Activated naive CD4-positive, alpha-beta T cell treated with anti-CD3 and anti-CD28 coated beads for 36 hours (primary cell): ENCODE measurements around the gene TBX4. TPM values are rescaled to one million over a fixed set of nuclear protein-coding genes. Genes with fewer than 3 reads are reported as not detected.

ENCODE experiments used
- CTCF ChIA-PET: fragments of 350-600 bp; sonication (Branson Sonifier 250); formaldehyde crosslinking; loops from one replicate; lab custom pipeline; 2021; ENCODE audit warnings: antibody characterized with exemption; lab: Charles Lee
- DNase-seq: peaks from one replicate; pipeline ENCODE4 v3.0.0-alpha.2; 2020
- H3K27ac Mint-ChIP-seq: one replicate; pipeline ENCODE4 v1.8.0; 2021; ENCODE audit warnings: mild to moderate bottlenecking, mixed read lengths
- H3K27me3 Mint-ChIP-seq: one replicate; pipeline ENCODE4 v1.8.0; 2021; ENCODE audit warnings: low read depth, mixed read lengths
- H3K36me3 Mint-ChIP-seq: one replicate; pipeline ENCODE4 v1.8.0; 2021; ENCODE audit warnings: low read depth, mixed read lengths
- H3K4me1 Mint-ChIP-seq: one replicate; pipeline ENCODE4 v1.8.0; 2021; ENCODE audit warnings: low read depth, mixed read lengths
- H3K4me3 Mint-ChIP-seq: one replicate; pipeline ENCODE4 v1.8.0; 2021; ENCODE audit warnings: mild to moderate bottlenecking, moderate library complexity, mixed read lengths
- H3K9me3 Mint-ChIP-seq: one replicate; pipeline ENCODE4 v1.8.0; 2021; ENCODE audit warnings: mixed read lengths
- intact Hi-C: fragments of 100-400 bp; cut with micrococcal nuclease; formaldehyde crosslinking; loops from one replicate; pipeline ENCODE4 v1.15.1; 2023
- total RNA-seq, 2 experiments: library from RNA; stranded (reverse); gene quantifications; one replicate each; pipeline ENCODE4 v1.2.3, GENCODE V29; 2021

The TBX4 gene
- total RNA-seq, 2 experiments from 2014 or later: not detected

DNA sequence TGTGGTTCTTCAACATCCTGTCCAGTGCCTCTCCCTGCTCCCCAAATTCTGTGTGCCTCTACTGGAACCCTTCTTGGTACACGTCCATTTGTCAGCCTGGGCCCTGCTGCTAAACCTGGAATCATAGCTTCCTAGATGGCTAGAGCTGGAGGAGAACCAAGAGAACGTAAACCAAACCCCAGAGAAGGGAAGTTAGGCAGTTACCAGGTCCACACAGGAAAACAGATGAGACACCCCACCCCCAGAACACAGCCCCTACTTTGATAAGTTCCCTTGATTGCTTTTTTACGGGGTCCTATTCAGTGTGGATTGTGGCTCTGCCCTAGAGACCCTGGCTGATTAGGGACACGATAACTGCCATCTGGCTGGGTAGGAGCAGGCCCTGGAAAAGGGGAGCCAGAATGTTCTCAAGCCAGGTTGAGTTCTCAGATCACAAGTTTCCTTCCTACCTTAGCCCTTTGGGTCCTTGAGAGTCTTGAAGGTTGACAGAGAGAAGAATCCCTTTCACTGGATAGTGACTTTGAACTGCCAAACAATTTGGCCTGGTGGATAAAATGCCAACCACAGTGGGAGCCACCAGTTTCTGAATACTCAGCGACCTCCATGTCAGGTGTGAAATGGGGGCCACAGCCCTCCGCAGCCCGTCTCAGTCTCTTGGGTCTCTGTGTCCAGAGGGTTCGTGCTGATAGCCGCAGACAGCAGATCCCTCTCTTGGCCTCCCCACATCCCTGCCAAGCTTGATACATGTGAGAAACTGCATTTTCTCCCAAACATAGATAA, 7.9 kb downstream of the TBX4 start:
- Mint-ChIP-seq H3K9me3 (no peaks in the 10 kb centered on the region), H3K36me3 (no peaks in the 10 kb centered on the region), H3K4me1 (peaks cover 36% of the 10 kb centered on the region), H3K4me3 (no peak overlapping the region), H3K27ac (no peak overlapping the region), H3K27me3 (peaks cover 73% of the 10 kb centered on the region)
- DNase-seq: no peak
- CTCF ChIA-PET: interaction anchor here (1.6 kb wide), 1 partner anchor 12 kb away, joined by 5 read pairs; no protein-coding TSS in a partner anchor
- intact Hi-C loops: no loop called here

DNA sequence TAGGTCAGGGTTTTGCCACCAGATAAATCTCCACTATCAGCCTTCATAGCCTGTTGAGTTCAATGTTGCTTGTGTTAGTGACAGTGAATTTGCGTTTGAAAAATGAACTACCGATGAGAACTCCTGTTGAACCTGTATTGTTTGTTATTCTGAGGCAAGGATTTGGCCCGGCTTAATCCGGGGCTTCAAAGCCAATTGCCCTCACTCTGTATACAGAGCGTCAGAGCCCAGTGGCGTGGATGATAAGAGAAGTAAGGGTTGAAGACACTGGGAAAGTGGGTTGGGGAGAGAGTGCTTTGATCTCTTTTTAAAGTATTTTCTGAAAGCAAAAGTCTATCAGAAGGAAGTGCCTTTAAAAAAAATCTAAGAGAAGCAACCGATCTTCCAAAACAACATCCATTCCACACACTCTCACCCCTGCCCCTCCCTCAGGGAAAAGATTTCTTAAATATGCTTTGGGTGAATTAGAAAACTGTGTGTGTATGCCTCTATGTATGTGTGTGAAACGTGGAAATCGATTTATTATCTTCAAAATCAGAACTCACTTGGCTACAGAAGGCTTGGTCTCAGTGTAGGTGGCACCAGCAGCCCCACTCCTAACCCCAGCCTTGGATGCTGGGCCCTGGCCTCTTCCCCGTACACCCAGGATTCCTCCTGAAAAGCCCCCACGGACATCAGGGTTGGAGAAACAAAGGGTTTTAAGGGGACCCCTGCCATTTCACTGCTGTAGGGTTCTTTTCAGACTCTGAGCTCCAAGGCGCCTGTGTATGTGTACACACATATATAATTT, 8.8 kb downstream of the TBX4 start:
- no peak for DNase-seq
- Mint-ChIP-seq H3K36me3 (no peaks in the 10 kb centered on the region), H3K27ac (no peak overlapping the region), H3K4me1 (peaks cover 32% of the 10 kb centered on the region), H3K9me3 (no peaks in the 10 kb centered on the region), H3K27me3 (peaks cover 69% of the 10 kb centered on the region), H3K4me3 (no peak overlapping the region)
- intact Hi-C loops: no loop called here
- CTCF ChIA-PET: interaction anchor here (1.6 kb wide), 1 partner anchor 13 kb away, joined by 5 read pairs; no protein-coding TSS in a partner anchor

DNA sequence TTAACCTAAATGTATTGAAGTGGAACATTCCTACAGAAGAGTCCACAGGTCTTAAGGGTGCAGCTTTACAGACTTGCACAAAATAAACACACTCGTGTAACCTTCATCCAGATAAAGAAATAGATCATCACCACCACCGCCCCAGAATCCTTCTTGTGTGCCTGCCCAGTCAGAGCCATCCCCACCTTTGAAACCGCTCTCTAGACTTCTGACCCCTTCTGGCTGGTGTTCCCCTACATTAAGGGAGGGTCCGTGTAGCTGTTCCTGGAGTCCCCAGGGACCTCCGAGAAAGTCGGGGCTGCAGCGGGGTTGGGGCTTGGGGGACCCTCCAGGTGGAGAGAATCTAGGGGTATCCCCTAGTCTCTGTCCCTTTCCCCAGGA, 9.4 kb downstream of the TBX4 start:
- intact Hi-C loops: no loop called here

DNA sequence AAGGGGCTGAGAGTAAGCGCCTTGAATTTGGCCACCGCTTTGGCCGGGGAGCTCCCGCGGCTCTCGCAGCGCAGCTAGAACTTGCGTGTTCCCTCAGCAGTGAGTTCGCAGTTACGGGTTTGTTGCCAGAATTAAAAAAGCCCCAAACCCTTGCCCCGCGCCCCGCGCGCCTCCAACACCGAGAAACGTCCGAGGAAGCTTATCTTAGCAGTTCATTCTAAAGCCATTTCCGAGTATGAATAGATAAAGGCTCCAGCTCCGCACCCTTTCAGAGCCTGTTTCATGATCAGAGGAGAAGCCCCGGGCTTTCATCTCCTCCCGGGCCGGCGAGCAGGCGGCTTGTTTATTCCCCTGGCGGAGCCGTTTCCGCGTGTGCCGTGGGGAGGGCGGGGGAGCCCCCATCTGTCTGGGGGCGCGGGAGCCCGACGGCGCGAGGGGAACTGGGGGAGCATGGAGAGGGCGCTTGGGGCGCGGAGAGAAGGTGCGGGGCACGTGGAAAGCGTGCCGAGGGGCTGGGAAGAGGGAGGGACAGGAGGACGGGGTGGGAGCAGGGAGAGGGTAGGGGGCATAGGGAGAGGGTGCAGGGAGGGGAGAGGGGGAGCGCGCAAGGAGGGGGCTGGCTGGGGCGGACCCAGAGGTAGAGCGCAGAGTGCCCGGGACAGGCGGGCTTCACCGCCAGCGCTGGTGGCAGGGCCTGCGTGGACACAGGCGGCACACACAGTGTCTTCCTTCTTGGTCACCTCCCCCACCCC, 9.9 kb downstream of the TBX4 start:
- H3K4me3 Mint-ChIP-seq: peak overlapping the region; percentile 30

More for the DNA sequence above, 9.4 kb downstream of the TBX4 start:
- Mint-ChIP-seq H3K4me3 (no peak overlapping the region), H3K36me3 (no peaks in the 10 kb centered on the region), H3K4me1 (peaks cover 32% of the 10 kb centered on the region), H3K27ac (no peak overlapping the region), H3K9me3 (no peaks in the 10 kb centered on the region), H3K27me3 (peaks cover 70% of the 10 kb centered on the region)
- CTCF ChIA-PET: no interaction called here
- DNase-seq: no peak

DNA sequence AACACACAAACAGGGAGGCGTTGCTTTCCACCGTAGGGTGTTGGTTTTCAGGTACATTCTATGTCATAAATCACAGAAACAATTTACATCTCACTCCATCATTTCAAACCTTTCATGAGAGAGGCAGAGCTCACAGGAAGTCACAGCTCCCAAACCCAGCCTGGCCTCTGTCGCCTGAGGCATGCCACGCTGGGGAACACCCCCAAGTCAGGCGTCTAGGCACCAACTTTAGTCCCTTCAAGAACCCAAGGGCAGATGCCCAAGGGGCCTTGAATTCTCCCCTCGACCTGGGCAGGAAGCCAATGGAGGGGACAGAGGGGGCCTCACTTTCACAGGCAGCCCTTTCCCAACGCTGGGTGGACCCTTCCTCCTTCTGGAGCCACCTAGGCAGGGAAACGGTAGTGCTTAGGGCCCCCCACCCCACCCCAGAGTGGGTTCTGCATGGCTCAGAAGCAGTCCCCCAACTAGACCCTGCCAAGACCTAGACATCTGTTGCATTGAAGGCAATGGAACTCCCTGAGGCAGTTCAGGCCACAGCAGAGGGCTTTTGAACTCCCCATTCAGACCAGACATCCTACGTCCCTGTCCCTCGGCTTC, 10.6 kb downstream of the TBX4 start:
- Mint-ChIP-seq H3K4me3 (no peak overlapping the region), H3K4me1 (peaks cover 26% of the 10 kb centered on the region), H3K27ac (no peak overlapping the region), H3K27me3 (peaks cover 63% of the 10 kb centered on the region), H3K9me3 (no peaks in the 10 kb centered on the region), H3K36me3 (no peaks in the 10 kb centered on the region)
- intact Hi-C loops: no loop called here
- peak; percentile 38 for DNase-seq
- CTCF ChIA-PET: interaction anchor here (0.7 kb wide), 1 partner anchor 50 kb away, joined by 3 read pairs; no protein-coding TSS in a partner anchor

More for the DNA sequence above, 9.9 kb downstream of the TBX4 start:
- no peaks in the 10 kb centered on the region for H3K9me3 Mint-ChIP-seq
- H3K36me3 Mint-ChIP-seq: no peaks in the 10 kb centered on the region
- H3K27ac Mint-ChIP-seq: no peak overlapping the region
- DNase-seq: peak; percentile 18
- H3K4me1 Mint-ChIP-seq: peaks cover 30% of the 10 kb centered on the region
- CTCF ChIA-PET: interaction anchor here (0.7 kb wide), 1 partner anchor 50 kb away, joined by 3 read pairs; no protein-coding TSS in a partner anchor
- H3K27me3 Mint-ChIP-seq: peaks cover 68% of the 10 kb centered on the region
- intact Hi-C loops: no loop called here

DNA sequence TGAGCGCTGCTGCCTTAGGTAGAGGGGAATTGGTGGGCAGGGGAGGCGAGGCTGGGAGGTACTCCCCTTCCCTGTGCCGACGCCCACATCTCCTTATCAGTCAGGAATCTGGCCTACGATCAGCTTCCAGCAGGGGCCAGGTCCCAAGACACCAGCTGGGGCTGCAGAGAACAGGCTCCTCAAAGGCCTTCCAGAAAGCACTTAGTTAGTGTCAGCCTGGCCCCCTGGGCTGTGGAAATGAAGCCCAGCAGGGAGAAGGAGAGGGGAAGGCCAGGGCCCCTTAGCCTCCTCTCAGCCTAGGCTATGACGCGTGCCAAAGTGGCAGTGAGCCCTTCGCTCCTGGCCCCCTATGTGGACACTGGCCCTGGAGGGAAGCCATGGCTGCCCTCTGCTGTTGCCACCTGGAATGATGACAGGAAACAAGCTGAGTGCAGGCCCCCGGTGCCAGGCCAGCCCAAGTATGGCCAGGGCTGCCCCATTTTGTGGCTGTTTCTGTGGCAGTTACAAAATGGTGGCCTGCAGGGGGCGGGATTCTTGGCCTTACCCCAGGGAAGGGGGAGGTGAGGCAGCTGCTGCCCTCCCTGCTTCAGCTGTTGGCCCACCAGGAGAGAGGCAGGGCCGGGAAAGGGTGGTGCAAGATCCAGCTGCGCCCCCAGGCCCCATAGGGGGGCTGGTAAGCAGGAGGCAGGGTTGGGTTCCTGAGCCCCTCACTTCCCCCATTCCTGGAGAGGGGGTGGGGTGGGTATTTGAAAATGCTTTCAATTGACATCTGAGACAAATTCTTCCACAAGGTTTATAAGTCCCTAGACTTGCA, 11.3 kb downstream of the TBX4 start:
- no peak overlapping the region for H3K4me3 Mint-ChIP-seq
- H3K36me3 Mint-ChIP-seq: no peaks in the 10 kb centered on the region
- no peak overlapping the region for H3K27ac Mint-ChIP-seq
- no peaks in the 10 kb centered on the region for H3K9me3 Mint-ChIP-seq
- peaks cover 56% of the 10 kb centered on the region for H3K27me3 Mint-ChIP-seq
- no peak for DNase-seq
- peaks cover 22% of the 10 kb centered on the region for H3K4me1 Mint-ChIP-seq
- intact Hi-C loops: no loop called here
- CTCF ChIA-PET: interaction anchor here (0.7 to 0.8 kb wide), 2 partner anchors 21 to 51 kb away, joined by 3 to 4 read pairs; no protein-coding TSS in a partner anchor

DNA sequence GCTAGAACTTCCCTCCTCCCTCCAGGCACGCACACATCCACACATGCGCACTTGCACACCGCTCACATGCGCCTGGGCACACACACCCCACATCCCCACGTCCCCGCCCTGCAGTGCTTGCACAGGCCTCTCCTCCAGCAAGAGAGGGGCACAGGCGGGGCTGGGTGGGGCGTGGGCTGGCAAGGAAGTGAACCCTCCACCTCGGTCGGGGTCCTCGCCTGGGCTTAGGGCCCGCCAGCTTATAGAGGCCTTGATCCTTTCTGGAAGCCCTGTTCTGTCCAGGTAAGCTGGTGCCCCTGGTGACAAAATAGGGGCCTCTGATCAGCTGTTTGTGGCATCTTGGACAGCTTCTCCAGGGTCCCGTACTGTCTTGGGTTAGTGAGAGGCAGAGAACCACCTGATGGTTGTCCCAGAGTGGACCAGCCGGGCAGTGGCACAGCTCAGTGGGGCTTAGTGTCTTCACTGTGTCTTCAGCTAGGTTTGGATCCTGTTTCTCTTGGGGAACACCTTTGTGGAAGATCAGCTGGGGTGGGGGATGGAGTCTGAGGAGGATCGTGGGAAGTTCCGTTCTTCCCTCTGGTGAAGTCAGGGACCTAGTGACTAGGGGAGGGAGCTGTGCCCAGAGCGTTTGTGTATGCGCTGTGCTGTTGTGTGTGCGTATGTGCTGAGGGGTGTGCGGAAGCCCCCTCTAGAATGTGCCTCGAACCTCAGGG, 12.1 kb downstream of the TBX4 start:
- CTCF ChIA-PET: interaction anchor here (0.8 kb wide), 1 partner anchor 20 kb away, joined by 4 read pairs; no protein-coding TSS in a partner anchor
- no peak overlapping the region for H3K4me3 Mint-ChIP-seq
- H3K27me3 Mint-ChIP-seq: peaks cover 49% of the 10 kb centered on the region
- no peak for DNase-seq
- H3K36me3 Mint-ChIP-seq: no peaks in the 10 kb centered on the region
- H3K27ac Mint-ChIP-seq: no peak overlapping the region
- intact Hi-C loops: no loop called here
- no peaks in the 10 kb centered on the region for H3K9me3 Mint-ChIP-seq
- peaks cover 22% of the 10 kb centered on the region for H3K4me1 Mint-ChIP-seq

DNA sequence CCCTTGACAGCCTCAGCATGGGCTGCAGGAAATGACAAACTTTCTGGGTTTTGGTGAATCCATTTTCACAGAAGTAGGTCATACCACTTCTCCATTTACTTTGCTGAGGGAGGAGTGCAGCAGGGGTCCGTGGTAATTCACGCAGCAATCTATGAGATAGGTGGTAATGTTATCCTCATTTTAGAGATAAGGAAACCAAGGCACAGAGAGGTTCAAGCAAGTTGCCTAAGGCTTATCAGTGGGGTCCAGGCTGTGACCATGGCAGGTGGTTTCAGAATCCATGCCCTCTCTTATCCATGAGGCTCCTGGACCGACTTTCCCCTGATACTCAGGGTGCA, 12.6 kb downstream of the TBX4 start:
- CTCF ChIA-PET: no interaction called here
- no peaks in the 10 kb centered on the region for H3K36me3 Mint-ChIP-seq
- intact Hi-C loops: no loop called here
- peaks cover 43% of the 10 kb centered on the region for H3K27me3 Mint-ChIP-seq
- H3K9me3 Mint-ChIP-seq: no peaks in the 10 kb centered on the region
- no peak overlapping the region for H3K4me3 Mint-ChIP-seq
- DNase-seq: no peak
- peaks cover 22% of the 10 kb centered on the region for H3K4me1 Mint-ChIP-seq
- H3K27ac Mint-ChIP-seq: no peak overlapping the region

DNA sequence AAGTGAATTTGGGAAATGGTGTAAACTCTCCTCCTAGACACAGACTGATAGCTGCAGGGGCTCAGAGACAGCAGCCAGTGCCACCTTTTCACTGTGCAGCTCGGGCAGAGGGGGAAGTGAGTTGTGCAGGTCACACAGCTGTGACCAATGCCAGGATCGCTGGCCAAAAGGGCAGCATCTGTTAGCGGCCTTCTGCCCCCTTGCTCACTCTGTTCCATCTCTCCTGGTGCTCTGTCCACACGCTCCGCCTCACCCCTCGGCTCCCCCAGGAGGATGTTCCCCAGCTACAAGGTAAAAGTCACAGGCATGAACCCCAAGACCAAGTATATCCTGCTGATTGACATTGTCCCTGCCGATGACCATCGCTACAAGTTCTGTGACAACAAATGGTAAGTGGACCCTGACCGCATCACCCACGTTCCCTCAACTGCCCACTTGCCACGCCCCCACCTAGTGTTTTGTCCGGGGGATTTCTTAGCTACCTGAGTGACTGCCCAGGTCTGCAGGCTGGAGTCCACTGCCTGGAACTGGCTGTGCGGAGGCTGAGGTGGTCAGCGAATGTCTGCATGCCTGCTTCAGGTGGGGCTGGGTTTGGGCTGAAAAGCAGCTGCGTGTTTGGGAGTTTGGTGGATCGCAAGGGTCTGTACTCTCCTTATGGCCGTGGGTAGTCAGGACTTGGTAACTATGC, 13.5 kb downstream of the TBX4 start:
- CTCF ChIA-PET: interaction anchor here (0.6 kb wide), 1 partner anchor 50 kb away, joined by 3 read pairs; no protein-coding TSS in a partner anchor
- Mint-ChIP-seq H3K4me3 (no peak overlapping the region), H3K36me3 (no peaks in the 10 kb centered on the region), H3K27me3 (peaks cover 36% of the 10 kb centered on the region), H3K27ac (no peak overlapping the region), H3K4me1 (peaks cover 19% of the 10 kb centered on the region), H3K9me3 (no peaks in the 10 kb centered on the region)
- DNase-seq: no peak
- intact Hi-C loops: no loop called here

DNA sequence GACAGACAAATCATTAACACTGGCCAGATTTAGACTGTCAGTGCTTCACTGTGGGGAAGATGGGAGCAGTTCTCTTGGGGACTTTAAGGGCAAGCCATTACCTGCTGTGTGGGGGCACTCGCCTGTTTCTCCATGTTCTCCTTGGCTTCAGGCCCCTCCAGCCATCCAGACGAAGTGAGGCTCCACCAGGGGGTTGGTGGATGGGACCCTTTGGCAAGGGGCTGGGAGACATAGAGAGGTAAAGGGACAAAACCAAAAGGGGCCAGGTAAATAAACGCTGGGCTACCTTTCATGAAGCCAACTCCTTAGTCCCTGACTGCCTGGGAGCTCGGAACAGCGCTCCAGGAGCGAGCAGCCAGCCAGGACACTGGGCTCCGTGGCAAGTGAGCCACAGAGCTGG, 14.0 kb downstream of the TBX4 start:
- Mint-ChIP-seq H3K36me3 (no peaks in the 10 kb centered on the region), H3K27ac (no peak overlapping the region), H3K9me3 (no peaks in the 10 kb centered on the region), H3K4me1 (peaks cover 14% of the 10 kb centered on the region), H3K4me3 (no peak overlapping the region), H3K27me3 (peaks cover 31% of the 10 kb centered on the region)
- CTCF ChIA-PET: interaction anchor here (0.6 kb wide), 1 partner anchor 222 kb away, joined by 4 read pairs; no protein-coding TSS in a partner anchor
- DNase-seq: no peak
- intact Hi-C loops: no loop called here
